H1 (cell line): ENCODE measurements around the gene HTD2. TPM values are rescaled to one million over a fixed set of nuclear protein-coding genes. Genes with fewer than 3 reads are reported as not detected.

Experiments
- CTCF ChIA-PET: fragments of 300-600 bp; sonication (Branson Sonifier 250); formaldehyde crosslinking; loops from one replicate; lab custom pipeline; 2021; ENCODE audit not compliant: partially characterized antibody; lab: Charles Lee
- POLR2A ChIA-PET: fragments of 300-600 bp; sonication (Branson Sonifier 250); formaldehyde crosslinking; loops from one replicate; lab custom pipeline; 2021; ENCODE audit warnings: inconsistent platforms; ENCODE audit not compliant: partially characterized antibody; lab: Charles Lee
- DNase-seq, 2 experiments: peaks; one replicate each; pipeline versions ENCODE4 v3.0.0 to v3.0.0-alpha.2; 2010 to 2022; ENCODE audit warnings: low spot score in 2 of 2, low read depth in 1 of 2, mixed read lengths in 1 of 2
- FAIRE-seq: peaks from 2 replicates; lab custom pipeline; 2011; peaks lifted over from hg19 to GRCh38; lab: Jason Lieb, UNC
- H2AFZ ChIP-seq: 2 replicates; pipeline ENCODE4 v1.8.1; 2012; ENCODE audit warnings: low read length, inconsistent platforms
- H2AK5ac ChIP-seq: 2 replicates; pipeline ENCODE4 v1.6.1; 2013; ENCODE audit warnings: low read depth, low read length
- H2BK120ac ChIP-seq: replicated peaks from 2 replicates; pipeline ENCODE3; 2013; ENCODE audit warnings: low read depth, low read length, inconsistent platforms
- H2BK12ac ChIP-seq: 2 replicates; pipeline ENCODE4 v1.6.1; 2013; ENCODE audit warnings: low read depth, low read length
- H2BK15ac ChIP-seq: 2 replicates; pipeline ENCODE4 v1.6.1; 2013; ENCODE audit warnings: low read length
- H2BK20ac ChIP-seq: 2 replicates; pipeline ENCODE4 v1.6.1; 2013; ENCODE audit warnings: low read length
- H2BK5ac ChIP-seq: 2 replicates; pipeline ENCODE4 v1.6.1; 2013; ENCODE audit warnings: low read depth, low read length
- H3K14ac ChIP-seq: 2 replicates; pipeline ENCODE4 v1.6.1; 2013; ENCODE audit warnings: inconsistent platforms; ENCODE audit not compliant: insufficient read length
- H3K18ac ChIP-seq: 2 replicates; pipeline ENCODE4 v1.6.1; 2013; ENCODE audit warnings: low read length; ENCODE audit errors: extremely low read depth
- H3K23ac ChIP-seq: 2 replicates; pipeline ENCODE4 v1.6.1; 2013; ENCODE audit warnings: inconsistent platforms; ENCODE audit not compliant: insufficient read length
- H3K23me2 ChIP-seq: 2 replicates; pipeline ENCODE4 v1.6.1; 2013; ENCODE audit warnings: low read depth, low read length
- H3K27ac ChIP-seq: 2 replicates; pipeline ENCODE4 v1.6.1; 2011; ENCODE audit warnings: low read depth, low read length, inconsistent platforms
- H3K27me3 ChIP-seq, 4 experiments: replicated peaks in 1 of 4; 1 replicate in 1 of 4; 2 replicates in 3 of 4; pipeline versions ENCODE4 v1.6.1 to v1.8.1; 2011 to 2013; ENCODE audit warnings: low read length in 3 of 4, mild to moderate bottlenecking in 3 of 4, inconsistent platforms in 2 of 4, mixed read lengths in 2 of 4, moderate library complexity in 1 of 4; ENCODE audit not compliant: control insufficient read depth in 3 of 4, insufficient read depth in 3 of 4; ENCODE audit errors: extremely low read depth in 1 of 4
- H3K36me3 ChIP-seq, 4 experiments: 2 replicates each; pipeline versions ENCODE4 v1.6.1 to v1.8.1; 2011 to 2013; ENCODE audit warnings: mild to moderate bottlenecking in 4 of 4, low read length in 3 of 4, moderate library complexity in 2 of 4, control low read depth in 1 of 4, inconsistent platforms in 1 of 4; ENCODE audit not compliant: insufficient read depth in 4 of 4, control insufficient read depth in 2 of 4
- H3K4ac ChIP-seq: replicated peaks from 2 replicates; pipeline ENCODE3; 2013; ENCODE audit warnings: low read length, low read depth, mixed read lengths, inconsistent platforms; ENCODE audit not compliant: insufficient read length
- H3K4me1 ChIP-seq, 4 experiments: replicated peaks in 1 of 4; 1 replicate in 1 of 4; 2 replicates in 3 of 4; pipeline versions ENCODE4 v1.6.1 to v1.8.1; 2011 to 2013; ENCODE audit warnings: low read length in 3 of 4, inconsistent platforms in 2 of 4, mixed read lengths in 1 of 4; ENCODE audit not compliant: insufficient read depth in 4 of 4, control insufficient read depth in 3 of 4
- H3K4me2 ChIP-seq, 2 experiments: 2 replicates each; pipeline versions ENCODE4 v1.6.1 to v1.8.1; 2011 to 2013; ENCODE audit warnings: low read depth in 2 of 2, low read length in 2 of 2, control low read depth in 1 of 2, inconsistent platforms in 1 of 2, mild to moderate bottlenecking in 1 of 2; ENCODE audit not compliant: insufficient read depth in 1 of 2
- H3K4me3 ChIP-seq, 4 experiments: fragments of 200-600, 300-600 bp in 1 of 4; sonication (generic), shearing (Covaris generic), sonication (Bioruptor Twin) in 1 of 4; 2 replicates each; pipeline versions ENCODE4 v1.5.1 to v1.8.1; 2011 to 2016; ENCODE audit warnings: low read length in 4 of 4, low read depth in 3 of 4, control low read depth in 2 of 4, inconsistent platforms in 2 of 4, mild to moderate bottlenecking in 2 of 4, mixed read lengths in 1 of 4, moderate library complexity in 1 of 4; ENCODE audit not compliant: insufficient read depth in 2 of 4; ENCODE audit errors: extremely low read depth in 1 of 4
- H3K56ac ChIP-seq: replicated peaks from 2 replicates; pipeline ENCODE3; 2013; ENCODE audit warnings: low read depth, mild to moderate bottlenecking, mixed read lengths, low read length, inconsistent platforms; ENCODE audit not compliant: insufficient read length
- H3K79me1 ChIP-seq: 2 replicates; pipeline ENCODE4 v1.6.1; 2013; ENCODE audit warnings: low read depth, low read length, control low read depth
- H3K79me2 ChIP-seq, 2 experiments: 2 replicates each; pipeline versions ENCODE4 v1.6.1 to v1.8.1; 2012 to 2013; ENCODE audit warnings: low read length in 2 of 2, mild to moderate bottlenecking in 2 of 2, inconsistent platforms in 1 of 2; ENCODE audit not compliant: insufficient read depth in 2 of 2, control insufficient read depth in 1 of 2
- H3K9ac ChIP-seq, 4 experiments: replicated peaks in 1 of 4; 1 replicate in 1 of 4; 2 replicates in 3 of 4; pipeline versions ENCODE4 v1.6.1 to v1.8.1; 2011 to 2013; ENCODE audit warnings: low read depth in 3 of 4, low read length in 3 of 4, control low read depth in 2 of 4, mild to moderate bottlenecking in 2 of 4, moderate library complexity in 2 of 4, inconsistent platforms in 1 of 4; ENCODE audit errors: extremely low read depth in 1 of 4
- H3K9me3 ChIP-seq, 2 experiments: 2 replicates each; pipeline versions ENCODE4 v1.6.1 to v1.8.1; 2012 to 2013; ENCODE audit warnings: mild to moderate bottlenecking in 2 of 2, moderate library complexity in 2 of 2, control low read depth in 1 of 2, inconsistent platforms in 1 of 2, low read depth in 1 of 2, low read length in 1 of 2, mixed read lengths in 1 of 2; ENCODE audit not compliant: insufficient read depth in 2 of 2
- H4K20me1 ChIP-seq, 2 experiments: replicated peaks in 1 of 2; 2 replicates each; pipeline versions ENCODE3 to v1.8.1; 2011 to 2013; ENCODE audit warnings: inconsistent platforms in 2 of 2, low read length in 2 of 2, mild to moderate bottlenecking in 1 of 2; ENCODE audit not compliant: insufficient read depth in 2 of 2, control insufficient read depth in 1 of 2
- H4K5ac ChIP-seq: 2 replicates; pipeline ENCODE4 v1.6.1; 2013; ENCODE audit warnings: low read length, low read depth, mixed read lengths, inconsistent platforms; ENCODE audit not compliant: insufficient read length
- H4K8ac ChIP-seq: 2 replicates; pipeline ENCODE4 v1.8.0; 2013; ENCODE audit warnings: mild to moderate bottlenecking, moderate library complexity, low read length, inconsistent platforms; ENCODE audit not compliant: insufficient read depth; ENCODE audit errors: extremely low read depth
- H4K91ac ChIP-seq: replicated peaks from 2 replicates; pipeline ENCODE3; 2013; ENCODE audit warnings: low read length, mixed read lengths, inconsistent platforms; ENCODE audit not compliant: insufficient read length
- ASH2L ChIP-seq: fragments of 200-600, 300-600 bp; sonication (generic); IDR thresholded peaks from one replicate; pipeline ENCODE4 v1.7.1; 2017; ENCODE audit warnings: low read length
- FOSL1 ChIP-seq: IDR thresholded peaks from 2 replicates; pipeline ENCODE4 v1.6.1; 2011; ENCODE audit warnings: mild to moderate bottlenecking, low read depth, low read length, moderate library complexity; ENCODE audit not compliant: insufficient read depth
- GABPA ChIP-seq: IDR thresholded peaks from 2 replicates; pipeline ENCODE4 v1.6.1; 2011; ENCODE audit warnings: mild to moderate bottlenecking, low read length, moderate library complexity, borderline replicate concordance; ENCODE audit not compliant: insufficient read depth
- POLR2AphosphoS5 ChIP-seq: IDR thresholded peaks from 2 replicates; pipeline ENCODE4 v1.6.1; 2011; ENCODE audit warnings: low read depth, low read length
- SIN3A ChIP-seq, 2 experiments: IDR thresholded peaks in 1 of 2; conservative IDR thresholded peaks in 1 of 2; 2 replicates each; pipeline ENCODE4 v1.6.1; 2011 to 2012; ENCODE audit warnings: low read length in 2 of 2, improper control_type of control experiment in 1 of 2, low read depth in 1 of 2, mild to moderate bottlenecking in 1 of 2
- SUZ12 ChIP-seq: fragments of 200-600 bp; sonication (generic); IDR thresholded peaks from 2 replicates; pipeline ENCODE4 v1.6.1; 2012; ENCODE audit warnings: mild to moderate bottlenecking, inconsistent platforms, low read length, moderate library complexity, mixed read lengths
- TBP ChIP-seq: IDR thresholded peaks from 2 replicates; pipeline ENCODE4 v1.6.1; 2011; ENCODE audit warnings: low read depth, low read length, improper control_type of control experiment
- ZNF274 ChIP-seq: IDR thresholded peaks from 2 replicates; pipeline ENCODE4 v1.7.0; 2012; ENCODE audit warnings: low read length, borderline replicate concordance; ENCODE audit errors: extremely low read depth
- WGBS, 2 experiments: shearing (Covaris generic) in 1 of 2; methylation state at CpG; one replicate each; pipeline versions ENCODE4 v1.1.6 to v1.1.7; 2013 to 2015; ENCODE audit warnings: low lambda C conversion rate in 2 of 2, mixed read lengths in 2 of 2, inconsistent platforms in 1 of 2, low coverage in 1 of 2, missing lambda C conversion rate in 1 of 2; ENCODE audit not compliant: insufficient replicate concordance in 2 of 2, insufficient coverage in 1 of 2, insufficient read length in 1 of 2; ENCODE audit errors: extremely low coverage in 1 of 2, missing lambda C conversion rate in 1 of 2; 5-methylcytosine and 5-hydroxymethylcytosine counted together
- polyA plus RNA-seq, 7 experiments: library from polyadenylated mRNA; depleted of rRNA in 3 of 7; stranded (reverse) in 5 of 7; unstranded in 2 of 7; fragments of >200 nt in 5 of 7; fragments of 200-250 nt in 2 of 7; gene quantifications; 1 replicate in 5 of 7; 2 replicates in 1 of 7; 4 replicates in 1 of 7; pipeline versions ENCODE4 v1.2.1 to v1.2.3, GENCODE V29; 2011 to 2013; ENCODE audit warnings: missing spikeins in 2 of 7, mixed read lengths in 2 of 7
- total RNA-seq: library from RNA; stranded (reverse); fragmentation: NEBNext Ultra II Directional; extraction: Animal tissue kit (Norgen Biotek cat#: 25700); gene quantifications from 2 replicates; pipeline ENCODE4 v1.2.1, GENCODE V29; 2021

HTD2 gene
- total and polyA plus RNA-seq, 2 of the 8 experiments (the other 6 are each of a cell fraction or from before 2014, with no cell fraction given), result 8.8 to 10.8 TPM

DNA sequence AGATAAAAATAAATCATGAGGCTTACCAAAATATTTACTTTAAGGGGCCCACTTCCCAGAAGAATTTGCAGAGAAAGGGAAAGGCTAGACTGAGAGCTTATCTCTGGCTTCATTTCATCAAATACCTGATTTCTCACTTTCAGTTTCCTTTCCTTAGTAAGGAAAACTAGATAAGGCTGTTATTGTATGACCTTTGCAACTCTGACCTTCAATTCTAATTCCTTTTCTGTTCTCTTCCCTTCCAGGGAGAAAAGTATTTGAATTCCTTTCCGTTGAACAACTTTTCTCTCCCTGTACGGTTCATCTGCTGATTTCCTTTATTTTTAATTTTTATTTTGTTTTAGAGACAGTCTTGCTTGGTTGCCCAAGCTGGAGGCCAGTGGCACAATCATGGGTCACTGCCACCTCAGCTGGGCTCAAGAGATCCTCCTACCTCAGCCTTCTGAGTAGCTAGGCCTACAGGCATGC lies 19.2 kb downstream of the HTD2 start:
- Histone ChIP-seq H3K79me1 (no peaks in the 10 kb centered on the region), H2BK5ac (no peak overlapping the region), H3K56ac (no peak overlapping the region), H3K27ac (no peak overlapping the region), H2BK120ac (no peak overlapping the region), H4K20me1 (no peaks in the 10 kb centered on the region), H4K8ac (no peak overlapping the region), H2BK12ac (no peak overlapping the region), H3K9me3 (no peaks in the 10 kb centered on the region), H4K91ac (no peak overlapping the region), H3K36me3 (no peaks in the 10 kb centered on the region), H2AFZ (no peak overlapping the region), H3K79me2 (no peaks in the 10 kb centered on the region), H3K4me2 (no peak overlapping the region), H3K14ac (no peak overlapping the region), H4K5ac (no peak overlapping the region), H2BK15ac (no peak overlapping the region), H3K23me2 (no peaks in the 10 kb centered on the region), H2BK20ac (no peak overlapping the region), H3K9ac (no peak overlapping the region), H3K27me3 (no peaks in the 10 kb centered on the region), H3K4me1 (peaks cover 0 to 9% (median 9%) of the 10 kb centered on the region in 4 experiments; a peak in 5 of 7 replicates), H3K23ac (no peak overlapping the region), H3K4ac (no peak overlapping the region), H3K18ac (no peak overlapping the region), H2AK5ac (no peak overlapping the region), H3K4me3 (no peak overlapping the region)
- ChIA-PET POLR2A (interaction anchor here (0.6 to 2.7 kb wide), 5 partner anchors 12 to 103 kb away, joined by 3 to 8 read pairs (median 3); no protein-coding TSS in a partner anchor), CTCF (interaction anchor here (0.9 to 12.7 kb wide), 7 partner anchors 8 to 160 kb away, joined by 3 to 104 read pairs (median 3); partner anchors contain the start of genes HTD2 and RPP14)
- no peak for FAIRE-seq
- 86% methylated on average over 2 of the region's 2 CpGs; no CpG with 5 or more reads in 1 of the 2 experiments for WGBS, 2 experiments
- no peak for TF ChIP-seq ZNF274
- TF ChIP-seq FOSL1, result no peak
- no peak for TF ChIP-seq ASH2L
- TF ChIP-seq GABPA, result no peak
- no peak for TF ChIP-seq SIN3A (conservative IDR thresholded peaks at IDR 0.05 in 1 of 2, IDR thresholded peaks at IDR 0.05 in 1 of 2; ENCODE audit: low read depth in 1 of 2, low read length in 2 of 2)
- TF ChIP-seq TBP, result no peak
- no peak for TF ChIP-seq SUZ12
- no peak for TF ChIP-seq POLR2AphosphoS5
- DNase-seq, result no peak
